HEK293T (cell line): ENCODE measurements around the gene NMT2.

Experiments
- BHLHE40 ChIP-seq: fragments of 450-650 bp; IDR thresholded peaks from 2 replicates; pipeline ENCODE4 v1.6.1; 2016; ENCODE audit warnings: mild to moderate bottlenecking, moderate library complexity, borderline replicate concordance
- CTBP1 ChIP-seq: fragments of 450-650 bp; IDR thresholded peaks from 2 replicates; pipeline ENCODE4 v1.6.1; 2016; ENCODE audit warnings: borderline replicate concordance
- ELF4 ChIP-seq: fragments of 450-650 bp; IDR thresholded peaks from 2 replicates; pipeline ENCODE4 v1.6.1; 2017; ENCODE audit warnings: antibody characterized with exemption
- SP1 ChIP-seq: fragments of 450-650 bp; IDR thresholded peaks from 2 replicates; pipeline ENCODE4 v1.6.1; 2017
- ZNF384 ChIP-seq: fragments of 450-650 bp; IDR thresholded peaks from 2 replicates; pipeline ENCODE4 v1.6.1; 2016
- TF ChIP-seq, protein P1 (sequence below): fragments of 450-650 bp; IDR thresholded peaks from 2 replicates; pipeline ENCODE4 v1.6.1; 2016

DNA sequence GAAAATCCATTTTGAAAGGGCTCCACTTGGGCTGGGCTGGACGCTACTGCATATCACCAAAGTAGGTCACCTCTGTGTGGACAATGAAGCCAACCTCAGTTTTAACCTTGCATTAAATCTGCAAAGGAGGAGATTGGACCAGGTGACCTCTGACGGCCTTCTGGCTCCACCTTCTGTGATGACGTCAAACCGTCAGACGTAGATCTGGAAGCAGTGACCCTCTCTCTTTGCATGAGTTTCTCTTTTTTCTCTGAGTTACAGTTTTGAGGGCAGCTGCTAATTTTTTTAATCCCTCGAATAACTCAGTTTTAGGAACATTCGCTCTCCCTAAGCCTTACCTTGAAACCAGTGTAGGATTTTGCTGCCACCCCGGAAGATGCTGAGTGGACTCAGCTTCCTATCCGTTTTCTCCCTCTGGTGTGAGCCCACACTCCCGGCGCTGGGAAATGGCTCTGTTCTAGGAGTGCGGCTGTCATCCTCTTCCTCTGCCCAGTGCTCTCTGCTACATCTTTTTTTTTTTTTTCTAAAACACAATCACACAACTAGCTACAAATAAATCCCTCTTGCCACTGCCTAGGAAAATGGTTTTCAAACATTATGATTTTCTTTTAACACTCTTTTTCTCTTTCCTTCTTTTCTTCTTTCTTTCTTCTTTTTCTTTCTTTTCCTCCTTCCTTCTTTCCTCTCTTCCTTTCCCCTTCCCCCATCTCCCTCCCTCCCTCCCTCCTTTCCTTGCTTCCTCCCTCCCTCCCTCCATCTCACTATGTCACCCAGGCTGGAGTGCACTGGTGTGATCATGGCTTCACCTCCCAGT is 27.7 kb upstream of the NMT2 start:
- TF ChIP-seq, protein P1, sequence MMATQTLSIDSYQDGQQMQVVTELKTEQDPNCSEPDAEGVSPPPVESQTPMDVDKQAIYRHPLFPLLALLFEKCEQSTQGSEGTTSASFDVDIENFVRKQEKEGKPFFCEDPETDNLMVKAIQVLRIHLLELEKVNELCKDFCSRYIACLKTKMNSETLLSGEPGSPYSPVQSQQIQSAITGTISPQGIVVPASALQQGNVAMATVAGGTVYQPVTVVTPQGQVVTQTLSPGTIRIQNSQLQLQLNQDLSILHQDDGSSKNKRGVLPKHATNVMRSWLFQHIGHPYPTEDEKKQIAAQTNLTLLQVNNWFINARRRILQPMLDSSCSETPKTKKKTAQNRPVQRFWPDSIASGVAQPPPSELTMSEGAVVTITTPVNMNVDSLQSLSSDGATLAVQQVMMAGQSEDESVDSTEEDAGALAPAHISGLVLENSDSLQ = no peak
- TF ChIP-seq CTBP1 (no peak), ELF4 (no peak), ZNF384 (no peak), BHLHE40 (no peak), SP1 (no peak)
